Panc1 (cell line): ENCODE data around the gene LAMP1. TPM values are rescaled to one million over a fixed set of nuclear protein-coding genes. Genes with fewer than 3 reads are reported as not detected.
"Not testable (repeated sequence)": the region's sequence is repeated elsewhere in the genome, so short reads cannot be mapped to it uniquely, and the experiment has no call there.

Experiments
- ATAC-seq: fragments of 200-7000 bp; cut with Tn5 transposase; 2 replicates; pipeline ENCODE4 v1.9.1; 2020; ENCODE audit warnings: mild to moderate bottlenecking, moderate library complexity
- BruUV-seq: library from RNA; stranded (reverse); fragments of 400-500 nt; replicated peaks from 2 replicates; lab custom pipeline; 2021; lab: Mats Ljungman, UMichigan
- CTCF ChIA-PET: fragments of 300-600 bp; sonication (Branson Sonifier 250); formaldehyde crosslinking; loops from one replicate; lab custom pipeline; 2022; ENCODE audit warnings: antibody characterized with exemption; lab: Charles Lee
- POLR2A ChIA-PET: fragments of 300-600 bp; sonication (Branson Sonifier 250); formaldehyde crosslinking; loops from one replicate; lab custom pipeline; 2022; ENCODE audit warnings: antibody characterized with exemption; lab: Charles Lee
- DNase-seq: peaks from one replicate; pipeline ENCODE4 v3.0.0-alpha.2; 2010; ENCODE audit warnings: low read depth, low spot score
- H3K27ac ChIP-seq: 2 replicates; pipeline ENCODE4 v1.5.1; 2011; ENCODE audit warnings: mild to moderate bottlenecking, low read length, inconsistent platforms
- H3K27me3 ChIP-seq: fragments of 200-500 bp; sonication (Bioruptor generic); 2 replicates; pipeline ENCODE4 v1.6.0; 2014; ENCODE audit warnings: low read length, inconsistent platforms; ENCODE audit not compliant: control insufficient read depth, insufficient read depth
- H3K36me3 ChIP-seq: fragments of 200-500 bp; sonication (Bioruptor generic); 2 replicates; pipeline ENCODE4 v1.5.1; 2014; ENCODE audit warnings: inconsistent platforms, mild to moderate bottlenecking, low read length, moderate library complexity; ENCODE audit not compliant: control insufficient read depth, insufficient read depth
- H3K4me1 ChIP-seq: 2 replicates; pipeline ENCODE4 v1.5.1; 2011; ENCODE audit warnings: inconsistent platforms, mild to moderate bottlenecking, low read length, moderate library complexity; ENCODE audit not compliant: control insufficient read depth, insufficient read depth
- H3K4me3 ChIP-seq, 2 experiments: 2 replicates each; pipeline ENCODE4 v1.5.1; 2011 to 2012; ENCODE audit warnings: low read depth in 2 of 2, low read length in 2 of 2, mild to moderate bottlenecking in 2 of 2, inconsistent platforms in 1 of 2, moderate library complexity in 1 of 2
- H3K9me3 ChIP-seq: fragments of 200-500 bp; sonication (Bioruptor generic); 2 replicates; pipeline ENCODE4 v1.5.1; 2014; ENCODE audit warnings: low read depth, mild to moderate bottlenecking, inconsistent platforms, low read length, moderate library complexity; ENCODE audit not compliant: control insufficient read depth, insufficient read depth
- POLR2AphosphoS5 ChIP-seq: IDR thresholded peaks from 2 replicates; pipeline ENCODE4 v1.6.1; 2012; ENCODE audit warnings: mild to moderate bottlenecking, low read depth, low read length, moderate library complexity
- SIN3A ChIP-seq: IDR thresholded peaks from 2 replicates; pipeline ENCODE4 v1.6.1; 2012; ENCODE audit warnings: low read depth, mild to moderate bottlenecking, low read length, moderate library complexity, borderline replicate concordance; ENCODE audit not compliant: insufficient read depth
- TCF7L2 ChIP-seq: IDR thresholded peaks from 2 replicates; pipeline ENCODE4 v1.6.1; 2011; ENCODE audit warnings: mild to moderate bottlenecking, low read depth, low read length, inconsistent platforms
- in situ Hi-C: cut with HindIII; loops from 2 replicates; pipeline ENCODE4 v1.10.0; 2016; ENCODE audit warnings: low sequenced_read_pairs, low pct_unique_long_range_greater_than_20kb
- intact Hi-C: fragments of 100-400 bp; cut with micrococcal nuclease; formaldehyde crosslinking; loops from one replicate; pipeline ENCODE4 v1.10.0; 2022; ENCODE audit not compliant: unreplicated experiment
- total RNA-seq: library from RNA; stranded (reverse); gene quantifications from one replicate; pipeline ENCODE4 v1.2.1, GENCODE V29; 2021; ENCODE audit not compliant: unreplicated experiment
- TF ChIP-seq, protein P1 (sequence below), 2 experiments: IDR thresholded peaks; 2 replicates each; pipeline ENCODE4 v1.6.1; 2011 to 2012; ENCODE audit warnings: low read depth in 2 of 2, control low read depth in 1 of 2, low read length in 1 of 2, mild to moderate bottlenecking in 1 of 2, moderate library complexity in 1 of 2; ENCODE audit not compliant: insufficient read depth in 1 of 2
- TF ChIP-seq, protein P2 (sequence below): fragments of 450-650 bp; IDR thresholded peaks from 2 replicates; pipeline ENCODE4 v1.5.1; 2017; ENCODE audit warnings: mild to moderate bottlenecking

The LAMP1 gene
- total RNA-seq, 1 experiment from 2014 or later, result 212 TPM

DNA sequence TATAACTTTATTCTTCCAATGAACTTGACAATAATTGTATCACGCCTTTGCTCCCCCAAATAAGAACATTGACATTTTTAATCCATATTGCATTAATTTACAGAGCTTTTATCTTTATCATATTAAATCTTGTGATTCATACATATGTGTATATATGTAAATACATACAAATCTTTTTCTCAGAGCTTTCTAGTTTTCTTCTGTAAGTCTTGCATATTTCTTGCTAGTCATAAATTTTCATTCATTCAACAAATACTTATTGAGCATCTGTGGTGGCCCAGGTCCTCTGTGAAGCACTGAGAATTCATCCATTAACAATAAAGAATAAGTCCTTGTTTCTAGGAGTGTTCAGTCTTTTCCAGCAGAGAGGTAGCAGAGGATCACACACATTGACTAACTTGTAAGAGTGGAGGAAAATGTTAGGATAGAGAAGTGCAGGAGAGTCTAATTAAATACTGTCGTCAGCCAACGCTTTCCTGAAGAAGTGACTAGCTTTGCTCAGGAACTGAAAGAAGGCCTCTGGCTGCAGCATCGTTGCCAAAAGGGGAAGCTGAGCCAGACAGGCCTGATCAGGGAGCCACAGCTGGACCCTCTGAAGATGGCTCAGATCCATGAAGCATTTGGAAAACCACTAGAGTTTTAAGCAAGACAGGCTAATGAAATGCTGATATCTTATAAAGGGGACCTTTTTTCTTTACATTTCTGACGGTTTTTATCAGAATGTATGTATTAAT lies 38.6 kb upstream of the LAMP1 start:
- no peaks in the 10 kb centered on the region for H3K4me1 ChIP-seq
- H3K27ac ChIP-seq, result no peak overlapping the region
- no peaks in the 10 kb centered on the region for H3K27me3 ChIP-seq
- H3K9me3 ChIP-seq, result no peaks in the 10 kb centered on the region
- ATAC-seq (no peak), DNase-seq (no peak)
- H3K4me3 ChIP-seq, result no peak overlapping the region
- in situ Hi-C loops, result no loop called here
- CTCF ChIA-PET, result no interaction called here
- intact Hi-C loops, result no loop called here
- peaks cover 8% of the 10 kb centered on the region for H3K36me3 ChIP-seq
- BruUV-seq, result no TSS peak
- POLR2A ChIA-PET, result no interaction called here
- TF ChIP-seq, protein P1, sequence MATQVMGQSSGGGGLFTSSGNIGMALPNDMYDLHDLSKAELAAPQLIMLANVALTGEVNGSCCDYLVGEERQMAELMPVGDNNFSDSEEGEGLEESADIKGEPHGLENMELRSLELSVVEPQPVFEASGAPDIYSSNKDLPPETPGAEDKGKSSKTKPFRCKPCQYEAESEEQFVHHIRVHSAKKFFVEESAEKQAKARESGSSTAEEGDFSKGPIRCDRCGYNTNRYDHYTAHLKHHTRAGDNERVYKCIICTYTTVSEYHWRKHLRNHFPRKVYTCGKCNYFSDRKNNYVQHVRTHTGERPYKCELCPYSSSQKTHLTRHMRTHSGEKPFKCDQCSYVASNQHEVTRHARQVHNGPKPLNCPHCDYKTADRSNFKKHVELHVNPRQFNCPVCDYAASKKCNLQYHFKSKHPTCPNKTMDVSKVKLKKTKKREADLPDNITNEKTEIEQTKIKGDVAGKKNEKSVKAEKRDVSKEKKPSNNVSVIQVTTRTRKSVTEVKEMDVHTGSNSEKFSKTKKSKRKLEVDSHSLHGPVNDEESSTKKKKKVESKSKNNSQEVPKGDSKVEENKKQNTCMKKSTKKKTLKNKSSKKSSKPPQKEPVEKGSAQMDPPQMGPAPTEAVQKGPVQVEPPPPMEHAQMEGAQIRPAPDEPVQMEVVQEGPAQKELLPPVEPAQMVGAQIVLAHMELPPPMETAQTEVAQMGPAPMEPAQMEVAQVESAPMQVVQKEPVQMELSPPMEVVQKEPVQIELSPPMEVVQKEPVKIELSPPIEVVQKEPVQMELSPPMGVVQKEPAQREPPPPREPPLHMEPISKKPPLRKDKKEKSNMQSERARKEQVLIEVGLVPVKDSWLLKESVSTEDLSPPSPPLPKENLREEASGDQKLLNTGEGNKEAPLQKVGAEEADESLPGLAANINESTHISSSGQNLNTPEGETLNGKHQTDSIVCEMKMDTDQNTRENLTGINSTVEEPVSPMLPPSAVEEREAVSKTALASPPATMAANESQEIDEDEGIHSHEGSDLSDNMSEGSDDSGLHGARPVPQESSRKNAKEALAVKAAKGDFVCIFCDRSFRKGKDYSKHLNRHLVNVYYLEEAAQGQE (IDR thresholded peaks at IDR 0.05; ENCODE audit: insufficient read depth in 1 of 2, low read depth in 2 of 2, low read length in 1 of 2), result no peak

DNA sequence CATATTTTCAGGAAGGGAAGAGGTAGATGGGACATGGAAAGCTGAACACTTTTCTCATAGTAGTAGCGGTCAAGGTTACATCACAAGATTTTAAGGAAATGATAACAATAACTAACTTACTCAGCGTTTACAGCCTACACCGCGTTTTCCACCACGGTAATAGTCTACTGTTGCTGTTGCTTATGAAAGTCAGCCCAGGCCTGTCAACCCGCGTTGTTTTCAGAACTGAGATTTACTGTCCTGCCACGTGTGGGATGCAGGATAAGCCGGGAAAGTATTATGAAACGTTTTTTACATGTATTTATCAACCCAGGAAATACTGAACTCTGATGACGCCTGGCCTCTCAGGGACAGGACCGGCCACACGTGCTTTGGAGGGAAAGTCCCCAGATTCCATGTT lies 36.0 kb upstream of the LAMP1 start:
- no peaks in the 10 kb centered on the region for H3K4me1 ChIP-seq
- intact Hi-C loops, result no loop called here
- H3K36me3 ChIP-seq, result peaks cover 8% of the 10 kb centered on the region; the same call in 1 of the 2 replicates
- POLR2A ChIA-PET, result no interaction called here
- CTCF ChIA-PET, result no interaction called here
- DNase-seq (no peak), ATAC-seq (no peak)
- H3K4me3 ChIP-seq, result no peak overlapping the region
- no peak overlapping the region for H3K27ac ChIP-seq
- no peaks in the 10 kb centered on the region for H3K27me3 ChIP-seq
- no TSS peak for BruUV-seq
- no peaks in the 10 kb centered on the region for H3K9me3 ChIP-seq
- in situ Hi-C loops, result no loop called here
- no peak for TF ChIP-seq TCF7L2
- TF ChIP-seq, protein P2, sequence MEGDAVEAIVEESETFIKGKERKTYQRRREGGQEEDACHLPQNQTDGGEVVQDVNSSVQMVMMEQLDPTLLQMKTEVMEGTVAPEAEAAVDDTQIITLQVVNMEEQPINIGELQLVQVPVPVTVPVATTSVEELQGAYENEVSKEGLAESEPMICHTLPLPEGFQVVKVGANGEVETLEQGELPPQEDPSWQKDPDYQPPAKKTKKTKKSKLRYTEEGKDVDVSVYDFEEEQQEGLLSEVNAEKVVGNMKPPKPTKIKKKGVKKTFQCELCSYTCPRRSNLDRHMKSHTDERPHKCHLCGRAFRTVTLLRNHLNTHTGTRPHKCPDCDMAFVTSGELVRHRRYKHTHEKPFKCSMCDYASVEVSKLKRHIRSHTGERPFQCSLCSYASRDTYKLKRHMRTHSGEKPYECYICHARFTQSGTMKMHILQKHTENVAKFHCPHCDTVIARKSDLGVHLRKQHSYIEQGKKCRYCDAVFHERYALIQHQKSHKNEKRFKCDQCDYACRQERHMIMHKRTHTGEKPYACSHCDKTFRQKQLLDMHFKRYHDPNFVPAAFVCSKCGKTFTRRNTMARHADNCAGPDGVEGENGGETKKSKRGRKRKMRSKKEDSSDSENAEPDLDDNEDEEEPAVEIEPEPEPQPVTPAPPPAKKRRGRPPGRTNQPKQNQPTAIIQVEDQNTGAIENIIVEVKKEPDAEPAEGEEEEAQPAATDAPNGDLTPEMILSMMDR, result no peak
- TF ChIP-seq SIN3A, result no peak
- no peak for TF ChIP-seq POLR2AphosphoS5
- TF ChIP-seq, protein P1 (IDR thresholded peaks at IDR 0.05; ENCODE audit: insufficient read depth in 1 of 2, low read depth in 2 of 2, low read length in 1 of 2), result no peak

DNA sequence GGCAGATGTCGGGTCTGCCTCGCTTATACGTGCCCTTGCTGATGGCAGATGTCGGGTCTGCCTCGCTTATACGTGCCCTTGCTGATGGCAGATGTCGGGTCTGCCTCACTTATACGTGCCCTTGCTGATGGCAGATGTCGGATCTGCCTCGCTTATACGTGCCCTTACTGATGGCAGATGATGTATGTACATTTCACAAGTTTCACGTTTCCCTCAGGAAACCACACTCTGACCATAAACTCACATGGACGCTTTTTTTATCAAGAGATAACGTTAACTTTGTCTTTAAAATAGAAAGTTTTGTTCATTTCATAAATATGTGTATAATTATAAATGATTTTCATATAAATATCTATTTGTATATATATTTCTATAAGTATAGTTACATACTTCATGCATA lies 34.0 kb upstream of the LAMP1 start:
- H3K4me1 ChIP-seq, intact Hi-C loops, CTCF ChIA-PET, DNase-seq, H3K4me3 ChIP-seq, in situ Hi-C loops, ATAC-seq, H3K27ac ChIP-seq, H3K9me3 ChIP-seq, H3K36me3 ChIP-seq, BruUV-seq, POLR2A ChIA-PET, H3K27me3 ChIP-seq: not testable (repeated sequence)
